Keratinocyte (primary cell): Measurements from ENCODE around the gene BSG.

ENCODE experiments used
- CTCF ChIP-seq, 3 experiments: IDR thresholded peaks in 1 of 3; conservative IDR thresholded peaks in 1 of 3; optimal IDR thresholded peaks in 1 of 3; 2 replicates in 2 of 3; 3 replicates in 1 of 3; pipeline versions ENCODE3 to v1.5.1; 2011; ENCODE audit warnings: low read length in 3 of 3, mild to moderate bottlenecking in 3 of 3, moderate library complexity in 2 of 3, control low read depth in 1 of 3, inconsistent platforms in 1 of 3; ENCODE audit not compliant: insufficient read depth in 2 of 3; ENCODE audit errors: extremely low read depth in 1 of 3
- EZH2 ChIP-seq: IDR thresholded peaks from one replicate; pipeline ENCODE4 v1.6.1; 2012; ENCODE audit warnings: inconsistent platforms, mild to moderate bottlenecking, low read length, moderate library complexity

- TF ChIP-seq CTCF (optimal IDR thresholded peaks at IDR 0.05 in 1 of 3, IDR thresholded peaks at IDR 0.05 in 1 of 3, conservative IDR thresholded peaks at IDR 0.05 in 1 of 3; ENCODE audit: extremely low read depth in 1 of 3, insufficient read depth in 2 of 3, low read length in 3 of 3) (no peak), EZH2 (no peak)
These were observed 3.4 kb downstream of the BSG start for GRCh38 chr19:575527-576506.
